Liver (tissue), 9 donors: ENCODE results near the gene GZMB. TPM values are rescaled to one million over a fixed set of nuclear protein-coding genes. Genes with fewer than 3 reads are reported as not detected.

Experiments
- DNase-seq: peaks from one replicate; pipeline ENCODE4 v3.0.0-alpha.2; 2017; ENCODE audit warnings: low spot score
- H3K27ac ChIP-seq, 2 donors: one replicate each; pipeline ENCODE4 v1.7.0; 2013; ENCODE audit warnings: inconsistent platforms in 2 of 2, low read length in 2 of 2, control low read depth in 1 of 2, low read depth in 1 of 2, mild to moderate bottlenecking in 1 of 2
- H3K27me3 ChIP-seq, 4 donors: one replicate each; pipeline versions ENCODE4 v1.6.1 to v1.7.0; 2013; ENCODE audit warnings: low read length in 3 of 4, inconsistent platforms in 1 of 4, mild to moderate bottlenecking in 1 of 4, moderate library complexity in 1 of 4; ENCODE audit not compliant: control insufficient read depth in 4 of 4, insufficient read depth in 4 of 4
- H3K36me3 ChIP-seq, 4 donors: one replicate each; pipeline versions ENCODE4 v1.6.1 to v1.7.0; 2013; ENCODE audit warnings: low read length in 3 of 4, mild to moderate bottlenecking in 3 of 4, low read depth in 1 of 4, moderate library complexity in 1 of 4; ENCODE audit not compliant: control insufficient read depth in 4 of 4, insufficient read depth in 3 of 4
- H3K4me1 ChIP-seq, 4 donors: one replicate each; pipeline versions ENCODE4 v1.6.1 to v1.7.0; 2013; ENCODE audit warnings: low read length in 3 of 4, mild to moderate bottlenecking in 3 of 4, moderate library complexity in 1 of 4; ENCODE audit not compliant: control insufficient read depth in 4 of 4, insufficient read depth in 4 of 4
- H3K4me3 ChIP-seq, 3 donors: one replicate each; pipeline versions ENCODE4 v1.6.1 to v1.7.0; 2013; ENCODE audit warnings: low read length in 3 of 3, control low read depth in 1 of 3, low read depth in 1 of 3, mild to moderate bottlenecking in 1 of 3
- H3K9ac ChIP-seq, 2 donors: one replicate each; pipeline ENCODE4 v1.7.0; 2013; ENCODE audit warnings: low read length in 2 of 2, mild to moderate bottlenecking in 2 of 2, moderate library complexity in 2 of 2, control low read depth in 1 of 2, low read depth in 1 of 2
- H3K9me3 ChIP-seq, 4 donors: one replicate each; pipeline versions ENCODE4 v1.6.1 to v1.7.0; 2013; ENCODE audit warnings: low read length in 3 of 4; ENCODE audit not compliant: control insufficient read depth in 4 of 4
- EGR1 ChIP-seq, 2 donors: IDR thresholded peaks; 2 replicates each; pipeline ENCODE4 v1.6.1; 2016 to 2018; ENCODE audit warnings: antibody characterized with exemption in 2 of 2, low read depth in 2 of 2
- FOXA1 ChIP-seq: IDR thresholded peaks from 2 replicates; pipeline ENCODE4 v1.6.1; 2016; ENCODE audit warnings: antibody characterized with exemption
- FOXA2 ChIP-seq: IDR thresholded peaks from 2 replicates; pipeline ENCODE4 v1.6.1; 2016; ENCODE audit warnings: antibody characterized with exemption
- GABPA ChIP-seq, 2 donors: IDR thresholded peaks in 1 of 2; conservative IDR thresholded peaks in 1 of 2; 2 replicates each; pipeline ENCODE4 v1.6.1; 2016; ENCODE audit warnings: antibody characterized with exemption in 2 of 2, mild to moderate bottlenecking in 1 of 2, moderate library complexity in 1 of 2
- HNF4A ChIP-seq, 2 donors: conservative IDR thresholded peaks; 2 replicates each; pipeline ENCODE4 v1.6.1; 2016; ENCODE audit warnings: antibody characterized with exemption in 2 of 2, mild to moderate bottlenecking in 2 of 2
- HNF4G ChIP-seq: IDR thresholded peaks from 2 replicates; pipeline ENCODE4 v1.6.1; 2016; ENCODE audit warnings: antibody characterized with exemption
- JUND ChIP-seq, 2 donors: IDR thresholded peaks; 2 replicates each; pipeline ENCODE4 v1.6.1; 2016; ENCODE audit warnings: antibody characterized with exemption in 2 of 2
- NR2F2 ChIP-seq: IDR thresholded peaks from 2 replicates; pipeline ENCODE4 v1.6.1; 2016; ENCODE audit warnings: antibody characterized with exemption
- RAD21 ChIP-seq, 2 donors: IDR thresholded peaks; 2 replicates each; pipeline ENCODE4 v1.6.1; 2016; ENCODE audit warnings: antibody characterized with exemption in 2 of 2, mild to moderate bottlenecking in 2 of 2
- RXRA ChIP-seq, 2 donors: IDR thresholded peaks; 2 replicates each; pipeline ENCODE4 v1.6.1; 2017 to 2018; ENCODE audit warnings: antibody characterized with exemption in 2 of 2, mild to moderate bottlenecking in 1 of 2
- SP1 ChIP-seq: IDR thresholded peaks from 2 replicates; pipeline ENCODE4 v1.6.1; 2018; ENCODE audit warnings: antibody characterized with exemption, mild to moderate bottlenecking
- TAF1 ChIP-seq: conservative IDR thresholded peaks from 2 replicates; pipeline ENCODE4 v1.6.1; 2016; ENCODE audit warnings: antibody characterized with exemption, mild to moderate bottlenecking
- YY1 ChIP-seq: IDR thresholded peaks from 2 replicates; pipeline ENCODE4 v1.6.1; 2016; ENCODE audit warnings: antibody characterized with exemption, mild to moderate bottlenecking
- polyA plus RNA-seq, 2 donors: library from polyadenylated mRNA; stranded (reverse) in 1 of 2; unstranded in 1 of 2; fragments of 200-250 nt in 1 of 2; fragments of >200 nt in 1 of 2; fragmentation: Nextera tagmentation in 1 of 2; extraction: Ambion mirVana in 1 of 2; gene quantifications; one replicate each; pipeline versions ENCODE4 v1.2.1 to v1.2.3, GENCODE V29; 2013 to 2015
- total RNA-seq, 2 donors: library from RNA; depleted of rRNA; stranded (reverse); fragments of >200 nt; gene quantifications; one replicate each; pipeline ENCODE4 v1.2.3, GENCODE V29; 2014
- TF ChIP-seq, protein P1 (sequence below): IDR thresholded peaks from 2 replicates; pipeline ENCODE4 v1.6.1; 2016; ENCODE audit warnings: antibody characterized with exemption, mild to moderate bottlenecking
- TF ChIP-seq, protein P2 (sequence below): IDR thresholded peaks from 2 replicates; pipeline ENCODE4 v1.6.1; 2016; ENCODE audit warnings: antibody characterized with exemption
- TF ChIP-seq, protein P3 (sequence below): IDR thresholded peaks from 2 replicates; pipeline ENCODE4 v1.6.1; 2016; ENCODE audit warnings: antibody characterized with exemption
- TF ChIP-seq, protein P4 (sequence below): IDR thresholded peaks from 2 replicates; pipeline ENCODE4 v1.6.1; 2016; ENCODE audit warnings: antibody characterized with exemption
- TF ChIP-seq, protein P5 (sequence below): fragments of 150-350 bp; IDR thresholded peaks from 2 replicates; pipeline ENCODE4 v1.5.1; 2017; ENCODE audit warnings: improper control_type of control experiment, low read depth, low read length; ENCODE audit not compliant: missing input control
- donor health status: healthy.
- donor health status: healthy.
- donor health status: healthy.
- donor health status: healthy.
- donor health status: healthy.

Gene GZMB
- total and polyA plus RNA-seq, 4 donors: 0.17 to 1.9 (median 0.63) TPM

DNA sequence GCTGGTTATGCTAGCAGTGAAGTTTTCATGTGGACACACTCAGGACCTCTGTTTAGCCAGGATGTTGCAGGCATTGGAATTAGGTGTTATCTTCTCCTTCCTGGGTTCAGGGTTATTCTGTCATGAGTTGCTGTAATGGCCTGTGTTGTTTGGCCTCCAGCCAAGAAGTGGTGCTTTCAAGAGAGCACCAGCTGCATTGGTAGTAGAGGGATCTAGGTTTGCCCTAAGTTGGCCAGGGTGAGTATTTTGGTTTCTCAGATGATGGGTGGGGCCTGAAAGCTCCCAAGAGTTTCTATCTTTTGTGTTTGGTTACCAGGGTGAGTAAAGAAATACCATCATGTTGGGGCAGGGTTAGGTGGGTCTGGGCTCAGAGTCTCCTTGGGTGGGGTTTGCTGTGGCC lies 21.8 kb downstream of the GZMB start:
- no peak for DNase-seq
- no peak overlapping the region for H3K27ac ChIP-seq
- no peaks in the 10 kb centered on the region for H3K4me1 ChIP-seq
- no peak overlapping the region for H3K4me3 ChIP-seq
- H3K9ac ChIP-seq: no peak overlapping the region
- H3K36me3 ChIP-seq: no peaks in the 10 kb centered on the region
- H3K9me3 ChIP-seq: no peaks in the 10 kb centered on the region
- no peaks in the 10 kb centered on the region for H3K27me3 ChIP-seq
- no peak for TF ChIP-seq RAD21 (IDR thresholded peaks at IDR 0.05)
- no peak for TF ChIP-seq FOXA2
- TF ChIP-seq FOXA1: no peak
- TF ChIP-seq, protein P1, sequence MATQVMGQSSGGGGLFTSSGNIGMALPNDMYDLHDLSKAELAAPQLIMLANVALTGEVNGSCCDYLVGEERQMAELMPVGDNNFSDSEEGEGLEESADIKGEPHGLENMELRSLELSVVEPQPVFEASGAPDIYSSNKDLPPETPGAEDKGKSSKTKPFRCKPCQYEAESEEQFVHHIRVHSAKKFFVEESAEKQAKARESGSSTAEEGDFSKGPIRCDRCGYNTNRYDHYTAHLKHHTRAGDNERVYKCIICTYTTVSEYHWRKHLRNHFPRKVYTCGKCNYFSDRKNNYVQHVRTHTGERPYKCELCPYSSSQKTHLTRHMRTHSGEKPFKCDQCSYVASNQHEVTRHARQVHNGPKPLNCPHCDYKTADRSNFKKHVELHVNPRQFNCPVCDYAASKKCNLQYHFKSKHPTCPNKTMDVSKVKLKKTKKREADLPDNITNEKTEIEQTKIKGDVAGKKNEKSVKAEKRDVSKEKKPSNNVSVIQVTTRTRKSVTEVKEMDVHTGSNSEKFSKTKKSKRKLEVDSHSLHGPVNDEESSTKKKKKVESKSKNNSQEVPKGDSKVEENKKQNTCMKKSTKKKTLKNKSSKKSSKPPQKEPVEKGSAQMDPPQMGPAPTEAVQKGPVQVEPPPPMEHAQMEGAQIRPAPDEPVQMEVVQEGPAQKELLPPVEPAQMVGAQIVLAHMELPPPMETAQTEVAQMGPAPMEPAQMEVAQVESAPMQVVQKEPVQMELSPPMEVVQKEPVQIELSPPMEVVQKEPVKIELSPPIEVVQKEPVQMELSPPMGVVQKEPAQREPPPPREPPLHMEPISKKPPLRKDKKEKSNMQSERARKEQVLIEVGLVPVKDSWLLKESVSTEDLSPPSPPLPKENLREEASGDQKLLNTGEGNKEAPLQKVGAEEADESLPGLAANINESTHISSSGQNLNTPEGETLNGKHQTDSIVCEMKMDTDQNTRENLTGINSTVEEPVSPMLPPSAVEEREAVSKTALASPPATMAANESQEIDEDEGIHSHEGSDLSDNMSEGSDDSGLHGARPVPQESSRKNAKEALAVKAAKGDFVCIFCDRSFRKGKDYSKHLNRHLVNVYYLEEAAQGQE: no peak
- TF ChIP-seq, protein P2, sequence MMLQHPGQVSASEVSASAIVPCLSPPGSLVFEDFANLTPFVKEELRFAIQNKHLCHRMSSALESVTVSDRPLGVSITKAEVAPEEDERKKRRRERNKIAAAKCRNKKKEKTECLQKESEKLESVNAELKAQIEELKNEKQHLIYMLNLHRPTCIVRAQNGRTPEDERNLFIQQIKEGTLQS: no peak
- TF ChIP-seq, protein P3, sequence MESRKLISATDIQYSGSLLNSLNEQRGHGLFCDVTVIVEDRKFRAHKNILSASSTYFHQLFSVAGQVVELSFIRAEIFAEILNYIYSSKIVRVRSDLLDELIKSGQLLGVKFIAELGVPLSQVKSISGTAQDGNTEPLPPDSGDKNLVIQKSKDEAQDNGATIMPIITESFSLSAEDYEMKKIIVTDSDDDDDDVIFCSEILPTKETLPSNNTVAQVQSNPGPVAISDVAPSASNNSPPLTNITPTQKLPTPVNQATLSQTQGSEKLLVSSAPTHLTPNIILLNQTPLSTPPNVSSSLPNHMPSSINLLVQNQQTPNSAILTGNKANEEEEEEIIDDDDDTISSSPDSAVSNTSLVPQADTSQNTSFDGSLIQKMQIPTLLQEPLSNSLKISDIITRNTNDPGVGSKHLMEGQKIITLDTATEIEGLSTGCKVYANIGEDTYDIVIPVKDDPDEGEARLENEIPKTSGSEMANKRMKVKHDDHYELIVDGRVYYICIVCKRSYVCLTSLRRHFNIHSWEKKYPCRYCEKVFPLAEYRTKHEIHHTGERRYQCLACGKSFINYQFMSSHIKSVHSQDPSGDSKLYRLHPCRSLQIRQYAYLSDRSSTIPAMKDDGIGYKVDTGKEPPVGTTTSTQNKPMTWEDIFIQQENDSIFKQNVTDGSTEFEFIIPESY: no peak
- TF ChIP-seq YY1: no peak
- TF ChIP-seq EGR1 (IDR thresholded peaks at IDR 0.05; ENCODE audit: low read depth in 2 of 2): no peak
- no peak for TF ChIP-seq RXRA (IDR thresholded peaks at IDR 0.05)
- no peak for TF ChIP-seq TAF1
- no peak for TF ChIP-seq GABPA (IDR thresholded peaks at IDR 0.05 in 1 of 2, conservative IDR thresholded peaks at IDR 0.05 in 1 of 2)
- TF ChIP-seq SP1: no peak
- TF ChIP-seq HNF4G: no peak
- TF ChIP-seq, protein P4, sequence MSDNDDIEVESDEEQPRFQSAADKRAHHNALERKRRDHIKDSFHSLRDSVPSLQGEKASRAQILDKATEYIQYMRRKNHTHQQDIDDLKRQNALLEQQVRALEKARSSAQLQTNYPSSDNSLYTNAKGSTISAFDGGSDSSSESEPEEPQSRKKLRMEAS: no peak
- no peak for TF ChIP-seq JUND (IDR thresholded peaks at IDR 0.05)
- no peak for TF ChIP-seq NR2F2
- TF ChIP-seq HNF4A (conservative IDR thresholded peaks at IDR 0.05): no peak
- TF ChIP-seq, protein P5, sequence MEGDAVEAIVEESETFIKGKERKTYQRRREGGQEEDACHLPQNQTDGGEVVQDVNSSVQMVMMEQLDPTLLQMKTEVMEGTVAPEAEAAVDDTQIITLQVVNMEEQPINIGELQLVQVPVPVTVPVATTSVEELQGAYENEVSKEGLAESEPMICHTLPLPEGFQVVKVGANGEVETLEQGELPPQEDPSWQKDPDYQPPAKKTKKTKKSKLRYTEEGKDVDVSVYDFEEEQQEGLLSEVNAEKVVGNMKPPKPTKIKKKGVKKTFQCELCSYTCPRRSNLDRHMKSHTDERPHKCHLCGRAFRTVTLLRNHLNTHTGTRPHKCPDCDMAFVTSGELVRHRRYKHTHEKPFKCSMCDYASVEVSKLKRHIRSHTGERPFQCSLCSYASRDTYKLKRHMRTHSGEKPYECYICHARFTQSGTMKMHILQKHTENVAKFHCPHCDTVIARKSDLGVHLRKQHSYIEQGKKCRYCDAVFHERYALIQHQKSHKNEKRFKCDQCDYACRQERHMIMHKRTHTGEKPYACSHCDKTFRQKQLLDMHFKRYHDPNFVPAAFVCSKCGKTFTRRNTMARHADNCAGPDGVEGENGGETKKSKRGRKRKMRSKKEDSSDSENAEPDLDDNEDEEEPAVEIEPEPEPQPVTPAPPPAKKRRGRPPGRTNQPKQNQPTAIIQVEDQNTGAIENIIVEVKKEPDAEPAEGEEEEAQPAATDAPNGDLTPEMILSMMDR: no peak
